Upper lobe of left lung (tissue), 4 donors: Measurements from ENCODE around the gene UGT2B17.
"Not testable (repeated sequence)": the region's sequence is repeated elsewhere in the genome, so short reads cannot be mapped to it uniquely, and the experiment has no call there.

ENCODE experiments used
- EP300 ChIP-seq, 4 donors: sonication (generic); formaldehyde crosslinking; IDR thresholded peaks; one replicate each; pipeline ENCODE4 v1.5.1; 2017; ENCODE audit warnings: antibody characterized with exemption in 4 of 4, control low read depth in 2 of 4
- POLR2A ChIP-seq, 4 donors: fragments of 450-650 bp; IDR thresholded peaks; one replicate each; pipeline ENCODE4 v1.5.1; 2016 to 2017; ENCODE audit warnings: antibody characterized with exemption in 4 of 4, mild to moderate bottlenecking in 2 of 4
- POLR2AphosphoS5 ChIP-seq, 2 donors: sonication (generic); formaldehyde crosslinking; IDR thresholded peaks; one replicate each; pipeline ENCODE4 v1.5.1; 2017; ENCODE audit warnings: antibody characterized with exemption in 2 of 2
- TF ChIP-seq, protein P1 (sequence below), 6 experiments: fragments of 450-650 bp in 4 of 6; fragments of 200-600 bp in 2 of 6; sonication (generic) in 2 of 6; IDR thresholded peaks; one replicate each; pipeline ENCODE4 v1.5.1; 2016 to 2019; ENCODE audit warnings: antibody characterized with exemption in 6 of 6

DNA sequence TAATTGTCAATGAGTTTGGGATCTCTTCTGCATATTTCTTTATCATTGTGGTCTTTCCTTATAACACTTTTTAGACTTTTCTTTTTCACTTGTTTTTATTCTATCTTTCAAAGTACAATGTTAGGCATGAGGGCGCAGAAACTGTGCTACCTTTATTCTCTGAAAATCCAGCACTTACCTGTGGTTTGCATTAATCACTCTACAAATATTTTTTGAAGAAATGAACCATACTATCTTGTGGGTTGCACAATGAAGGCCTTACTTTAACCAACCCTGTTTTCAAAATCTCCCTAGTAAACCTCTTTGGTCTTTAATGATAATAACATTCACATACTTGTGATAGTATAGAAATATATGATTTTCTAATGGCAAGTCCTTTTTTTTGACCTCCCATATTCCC, 11.0 kb downstream of the UGT2B17 start:
- TF ChIP-seq, protein P1, sequence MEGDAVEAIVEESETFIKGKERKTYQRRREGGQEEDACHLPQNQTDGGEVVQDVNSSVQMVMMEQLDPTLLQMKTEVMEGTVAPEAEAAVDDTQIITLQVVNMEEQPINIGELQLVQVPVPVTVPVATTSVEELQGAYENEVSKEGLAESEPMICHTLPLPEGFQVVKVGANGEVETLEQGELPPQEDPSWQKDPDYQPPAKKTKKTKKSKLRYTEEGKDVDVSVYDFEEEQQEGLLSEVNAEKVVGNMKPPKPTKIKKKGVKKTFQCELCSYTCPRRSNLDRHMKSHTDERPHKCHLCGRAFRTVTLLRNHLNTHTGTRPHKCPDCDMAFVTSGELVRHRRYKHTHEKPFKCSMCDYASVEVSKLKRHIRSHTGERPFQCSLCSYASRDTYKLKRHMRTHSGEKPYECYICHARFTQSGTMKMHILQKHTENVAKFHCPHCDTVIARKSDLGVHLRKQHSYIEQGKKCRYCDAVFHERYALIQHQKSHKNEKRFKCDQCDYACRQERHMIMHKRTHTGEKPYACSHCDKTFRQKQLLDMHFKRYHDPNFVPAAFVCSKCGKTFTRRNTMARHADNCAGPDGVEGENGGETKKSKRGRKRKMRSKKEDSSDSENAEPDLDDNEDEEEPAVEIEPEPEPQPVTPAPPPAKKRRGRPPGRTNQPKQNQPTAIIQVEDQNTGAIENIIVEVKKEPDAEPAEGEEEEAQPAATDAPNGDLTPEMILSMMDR (IDR thresholded peaks at IDR 0.05), result not testable (repeated sequence)
- not testable (repeated sequence) for TF ChIP-seq POLR2A, POLR2AphosphoS5, EP300 (IDR thresholded peaks at IDR 0.05)
